Measurements from ENCODE around the gene HDAC11.
"Not testable (repeated sequence)": the region's sequence is repeated elsewhere in the genome, so short reads cannot be mapped to it uniquely, and the experiment has no call there.

Gene HDAC11

GRCh38 chr3:13479582-13480339, at the start of gene HDAC11:
Gene HDAC11 (plus strand): TSS chr3:13480306. CDS start chr3:13480348, 42 bp downstream.
- DNase-seq (ENCODE audit: low spot score): peak; percentile 100
- no peak for TF ChIP-seq CTCF (IDR thresholded peaks at IDR 0.05; ENCODE audit: borderline replicate concordance, control extremely low read depth, extremely low read depth, insufficient read depth, missing control alignments)
- in situ Hi-C loops (cut with MboI; ENCODE audit: low sequenced_read_pairs, unreplicated experiment): no loop called here

GRCh38 chr3:13430411-13430875, 49.7 kb upstream of the HDAC11 start:
- in situ Hi-C loops (cut with MboI; ENCODE audit: low sequenced_read_pairs, unreplicated experiment): not testable (repeated sequence)

GRCh38 chr3:13432093-13432492, 48.0 kb upstream of the HDAC11 start:
- DNase-seq (ENCODE audit: low spot score): no peak
- TF ChIP-seq CTCF (IDR thresholded peaks at IDR 0.05; ENCODE audit: borderline replicate concordance, control extremely low read depth, extremely low read depth, insufficient read depth, missing control alignments): no peak

More at GRCh38 chr3:13430411-13430875, 49.7 kb upstream of the HDAC11 start:
- DNase-seq (ENCODE audit: low spot score): not testable (repeated sequence)

GRCh38 chr3:13433912-13434311, 46.2 kb upstream of the HDAC11 start:
- in situ Hi-C loops (cut with MboI; ENCODE audit: low sequenced_read_pairs, unreplicated experiment): no loop called here
- no peak for TF ChIP-seq CTCF (IDR thresholded peaks at IDR 0.05; ENCODE audit: borderline replicate concordance, control extremely low read depth, extremely low read depth, insufficient read depth, missing control alignments)
- no peak for DNase-seq (ENCODE audit: low spot score)

More at GRCh38 chr3:13432093-13432492, 48.0 kb upstream of the HDAC11 start:
- in situ Hi-C loops (cut with MboI; ENCODE audit: low sequenced_read_pairs, unreplicated experiment): no loop called here

GRCh38 chr3:13436213-13436612, 43.9 kb upstream of the HDAC11 start:
- DNase-seq (ENCODE audit: low spot score); in situ Hi-C loops (cut with MboI; ENCODE audit: low sequenced_read_pairs, unreplicated experiment): not testable (repeated sequence)

GRCh38 chr3:13440204-13440817, 39.8 kb upstream of the HDAC11 start:
- in situ Hi-C loops (cut with MboI; ENCODE audit: low sequenced_read_pairs, unreplicated experiment): no loop called here
- no peak for DNase-seq (ENCODE audit: low spot score)
- no peak for TF ChIP-seq CTCF (IDR thresholded peaks at IDR 0.05; ENCODE audit: borderline replicate concordance, control extremely low read depth, extremely low read depth, insufficient read depth, missing control alignments)

GRCh38 chr3:13442882-13443281, 37.2 kb upstream of the HDAC11 start:
- DNase-seq (ENCODE audit: low spot score); in situ Hi-C loops (cut with MboI; ENCODE audit: low sequenced_read_pairs, unreplicated experiment): not testable (repeated sequence)

GRCh38 chr3:13451301-13451673, 28.8 kb upstream of the HDAC11 start:
- in situ Hi-C loops (cut with MboI; ENCODE audit: low sequenced_read_pairs, unreplicated experiment): loop anchor here (10.0 kb wide), 1 partner anchor 346 kb away; no protein-coding TSS in a partner anchor
- no peak for TF ChIP-seq CTCF (IDR thresholded peaks at IDR 0.05; ENCODE audit: borderline replicate concordance, control extremely low read depth, extremely low read depth, insufficient read depth, missing control alignments)
- DNase-seq (ENCODE audit: low spot score): no peak

Measured in GM13976 (cell line).